HCT116 (cell line): ENCODE measurements around the gene KLHDC9.

Source experiments
- CEBPB ChIP-seq: IDR thresholded peaks from 2 replicates; pipeline ENCODE4 v1.6.1; 2012; ENCODE audit warnings: low read depth
- ELF1 ChIP-seq: IDR thresholded peaks from 2 replicates; pipeline ENCODE4 v1.6.1; 2012; ENCODE audit warnings: low read depth, borderline replicate concordance
- EZH2 ChIP-seq: fragments of 200-600 bp; sonication (generic); IDR thresholded peaks from 2 replicates; pipeline ENCODE4 v1.6.1; 2017; ENCODE audit warnings: antibody characterized with exemption, mixed run types
- EZH2phosphoT487 ChIP-seq: fragments of 200-600 bp; IDR thresholded peaks from 2 replicates; pipeline ENCODE4 v1.6.1; 2018; ENCODE audit warnings: antibody characterized with exemption, borderline replicate concordance
- JUND ChIP-seq: IDR thresholded peaks from 2 replicates; pipeline ENCODE4 v1.6.1; 2012
- POLR2A ChIP-seq: IDR thresholded peaks from 2 replicates; pipeline ENCODE4 v1.7.0; 2011; ENCODE audit warnings: borderline replicate concordance; ENCODE audit not compliant: insufficient read depth, insufficient read length; ENCODE audit errors: extremely low read depth
- POLR2AphosphoS5 ChIP-seq: IDR thresholded peaks from 2 replicates; pipeline ENCODE4 v1.6.1; 2011; ENCODE audit warnings: mild to moderate bottlenecking, low read depth, low read length, moderate library complexity
- RAD21 ChIP-seq: IDR thresholded peaks from 2 replicates; pipeline ENCODE4 v1.6.1; 2012; ENCODE audit warnings: low read depth, mild to moderate bottlenecking
- REST ChIP-seq: IDR thresholded peaks from 2 replicates; pipeline ENCODE4 v1.6.1; 2012; ENCODE audit warnings: low read depth
- SIN3A ChIP-seq: IDR thresholded peaks from 2 replicates; pipeline ENCODE4 v1.6.1; 2012; ENCODE audit warnings: low read depth
- YY1 ChIP-seq: IDR thresholded peaks from 2 replicates; pipeline ENCODE4 v1.6.1; 2011; ENCODE audit warnings: low read length, low read depth, moderate library complexity, mild to moderate bottlenecking; ENCODE audit not compliant: insufficient replicate concordance; ENCODE audit errors: extremely low read depth
- TF ChIP-seq, protein P1 (sequence below), 3 experiments: fragments of 200-600 bp in 1 of 3; sonication (generic) in 1 of 3; IDR thresholded peaks in 2 of 3; conservative IDR thresholded peaks in 1 of 3; 2 replicates each; pipeline ENCODE4 v1.5.1; 2012 to 2017; ENCODE audit warnings: low read depth in 2 of 3, low read length in 2 of 3, antibody characterized with exemption in 1 of 3, borderline replicate concordance in 1 of 3, control low read depth in 1 of 3, mild to moderate bottlenecking in 1 of 3, mixed read lengths in 1 of 3, mixed run types in 1 of 3, moderate library complexity in 1 of 3; ENCODE audit not compliant: insufficient read depth in 1 of 3

DNA sequence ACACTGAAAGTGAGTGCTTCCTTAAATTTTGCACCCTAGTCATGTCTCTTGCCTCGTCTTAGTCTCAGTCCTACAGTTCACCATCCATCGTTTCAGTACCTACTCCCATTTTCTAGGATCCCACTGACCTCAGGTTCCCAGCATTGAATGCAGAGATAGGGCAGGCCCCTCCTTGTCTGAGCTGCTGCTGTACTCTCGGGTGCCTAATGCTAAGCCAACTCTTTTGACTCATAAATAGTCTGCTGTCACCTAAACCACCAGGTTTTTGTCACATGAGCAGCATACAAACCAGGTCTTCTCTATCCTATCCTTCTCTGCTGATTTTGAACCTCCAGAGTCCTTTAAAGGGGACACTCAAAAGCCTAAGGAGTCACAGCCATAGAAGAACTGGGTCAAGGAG, 31.5 kb upstream of the KLHDC9 start:
- TF ChIP-seq EZH2 (no peak), ELF1 (no peak), CEBPB (no peak), EZH2phosphoT487 (no peak), REST (no peak), RAD21 (no peak), POLR2AphosphoS5 (no peak), POLR2A (no peak), SIN3A (no peak), JUND (no peak), YY1 (no peak)
- TF ChIP-seq, protein P1, sequence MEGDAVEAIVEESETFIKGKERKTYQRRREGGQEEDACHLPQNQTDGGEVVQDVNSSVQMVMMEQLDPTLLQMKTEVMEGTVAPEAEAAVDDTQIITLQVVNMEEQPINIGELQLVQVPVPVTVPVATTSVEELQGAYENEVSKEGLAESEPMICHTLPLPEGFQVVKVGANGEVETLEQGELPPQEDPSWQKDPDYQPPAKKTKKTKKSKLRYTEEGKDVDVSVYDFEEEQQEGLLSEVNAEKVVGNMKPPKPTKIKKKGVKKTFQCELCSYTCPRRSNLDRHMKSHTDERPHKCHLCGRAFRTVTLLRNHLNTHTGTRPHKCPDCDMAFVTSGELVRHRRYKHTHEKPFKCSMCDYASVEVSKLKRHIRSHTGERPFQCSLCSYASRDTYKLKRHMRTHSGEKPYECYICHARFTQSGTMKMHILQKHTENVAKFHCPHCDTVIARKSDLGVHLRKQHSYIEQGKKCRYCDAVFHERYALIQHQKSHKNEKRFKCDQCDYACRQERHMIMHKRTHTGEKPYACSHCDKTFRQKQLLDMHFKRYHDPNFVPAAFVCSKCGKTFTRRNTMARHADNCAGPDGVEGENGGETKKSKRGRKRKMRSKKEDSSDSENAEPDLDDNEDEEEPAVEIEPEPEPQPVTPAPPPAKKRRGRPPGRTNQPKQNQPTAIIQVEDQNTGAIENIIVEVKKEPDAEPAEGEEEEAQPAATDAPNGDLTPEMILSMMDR (IDR thresholded peaks at IDR 0.05 in 2 of 3, conservative IDR thresholded peaks at IDR 0.05 in 1 of 3; ENCODE audit: borderline replicate concordance in 1 of 3, insufficient read depth in 1 of 3, low read depth in 2 of 3, low read length in 2 of 3) = no peak
